Measurements from ENCODE around the gene PPP4C.

DNA sequence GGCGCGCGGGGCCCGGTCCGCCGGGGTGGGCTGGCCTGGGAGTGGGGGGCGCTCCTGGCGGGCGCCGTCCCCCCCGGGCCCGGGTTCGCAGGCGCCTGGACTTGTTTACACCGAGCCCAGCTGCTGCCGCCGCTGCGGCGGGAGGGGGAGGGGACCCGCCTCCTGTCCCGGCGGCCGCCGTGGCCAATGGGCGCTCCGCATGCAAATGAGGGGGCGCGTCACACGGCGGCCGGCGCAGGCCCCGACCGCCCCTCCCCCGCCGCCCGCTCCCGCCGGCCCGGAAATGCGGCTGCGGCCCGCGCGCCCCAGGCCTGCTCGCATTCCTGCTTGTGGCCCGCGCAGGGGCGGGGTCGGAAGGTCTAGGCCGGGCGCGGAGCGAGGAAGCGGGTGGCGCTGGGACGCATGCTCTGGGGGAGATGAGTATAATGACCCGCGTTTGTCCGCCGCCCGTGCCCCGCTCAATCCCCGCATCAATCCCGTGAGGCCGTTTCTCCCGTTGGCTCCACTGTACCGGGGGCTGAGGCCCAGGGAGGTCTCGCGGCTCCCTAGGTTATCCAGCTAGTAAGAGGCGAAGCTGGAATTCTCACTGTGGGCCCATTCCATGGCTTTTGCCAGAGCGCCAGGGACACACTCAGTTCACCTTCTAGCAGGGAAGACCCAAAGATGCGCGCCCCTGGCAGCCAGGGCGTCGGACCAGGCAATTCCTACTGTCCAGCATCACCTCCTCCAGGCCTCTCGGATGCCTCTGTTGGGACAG is 20.5 kb downstream of the PPP4C start, which contains the start of gene YPEL3:
- TF ChIP-seq, protein P1, sequence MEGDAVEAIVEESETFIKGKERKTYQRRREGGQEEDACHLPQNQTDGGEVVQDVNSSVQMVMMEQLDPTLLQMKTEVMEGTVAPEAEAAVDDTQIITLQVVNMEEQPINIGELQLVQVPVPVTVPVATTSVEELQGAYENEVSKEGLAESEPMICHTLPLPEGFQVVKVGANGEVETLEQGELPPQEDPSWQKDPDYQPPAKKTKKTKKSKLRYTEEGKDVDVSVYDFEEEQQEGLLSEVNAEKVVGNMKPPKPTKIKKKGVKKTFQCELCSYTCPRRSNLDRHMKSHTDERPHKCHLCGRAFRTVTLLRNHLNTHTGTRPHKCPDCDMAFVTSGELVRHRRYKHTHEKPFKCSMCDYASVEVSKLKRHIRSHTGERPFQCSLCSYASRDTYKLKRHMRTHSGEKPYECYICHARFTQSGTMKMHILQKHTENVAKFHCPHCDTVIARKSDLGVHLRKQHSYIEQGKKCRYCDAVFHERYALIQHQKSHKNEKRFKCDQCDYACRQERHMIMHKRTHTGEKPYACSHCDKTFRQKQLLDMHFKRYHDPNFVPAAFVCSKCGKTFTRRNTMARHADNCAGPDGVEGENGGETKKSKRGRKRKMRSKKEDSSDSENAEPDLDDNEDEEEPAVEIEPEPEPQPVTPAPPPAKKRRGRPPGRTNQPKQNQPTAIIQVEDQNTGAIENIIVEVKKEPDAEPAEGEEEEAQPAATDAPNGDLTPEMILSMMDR (IDR thresholded peaks at IDR 0.05; ENCODE audit: low read depth, low read length), result no peak
- TF ChIP-seq EZH2phosphoT487 (IDR thresholded peaks at IDR 0.05; ENCODE audit: low read depth), result no peak
